WTC11 (cell line): ENCODE data around the gene ZC3H12C. TPM values are rescaled to one million over a fixed set of nuclear protein-coding genes. Genes with fewer than 3 reads are reported as not detected.

Source experiments
- ATAC-seq: fragments of 200-7000 bp; cut with Tn5 transposase; 2 replicates; pipeline ENCODE4 v1.10.0; 2021; ENCODE audit warnings: mild to moderate bottlenecking, moderate library complexity
- CTCF ChIA-PET: fragments of 300-600 bp; sonication (Branson Sonifier 250); formaldehyde crosslinking; loops from one replicate; lab custom pipeline; 2021; ENCODE audit warnings: antibody characterized with exemption; lab: Charles Lee
- POLR2A ChIA-PET: fragments of 350-600 bp; sonication (Branson Sonifier 250); formaldehyde crosslinking; loops from one replicate; lab custom pipeline; 2021; ENCODE audit warnings: antibody characterized with exemption; lab: Charles Lee
- DNase-seq: peaks from one replicate; pipeline ENCODE4 v3.0.0; 2021; ENCODE audit warnings: low spot score
- H3K27ac Mint-ChIP-seq: 2 replicates; pipeline ENCODE4 v1.8.0; 2021; ENCODE audit warnings: mixed read lengths
- H3K27me3 Mint-ChIP-seq: 2 replicates; pipeline ENCODE4 v1.8.0; 2021; ENCODE audit warnings: low read depth, mild to moderate bottlenecking, moderate library complexity, mixed read lengths
- H3K36me3 Mint-ChIP-seq: 2 replicates; pipeline ENCODE4 v1.8.0; 2021; ENCODE audit warnings: mixed read lengths
- H3K4me1 Mint-ChIP-seq: 2 replicates; pipeline ENCODE4 v1.8.0; 2022; ENCODE audit warnings: mixed read lengths
- H3K4me3 Mint-ChIP-seq: 2 replicates; pipeline ENCODE4 v1.8.0; 2021; ENCODE audit warnings: mild to moderate bottlenecking, moderate library complexity, mixed read lengths
- H3K9me3 Mint-ChIP-seq: 2 replicates; pipeline ENCODE4 v1.8.0; 2021; ENCODE audit warnings: mixed read lengths
- AFF4 ChIP-seq: sonication (generic); formaldehyde crosslinking; IDR thresholded peaks from 2 replicates; pipeline ENCODE4 v1.8.1; 2023; ENCODE audit warnings: mild to moderate bottlenecking, missing genetic modification reagents, borderline replicate concordance
- CREB1 ChIP-seq: sonication (generic); formaldehyde crosslinking; IDR thresholded peaks from 2 replicates; pipeline ENCODE4 v1.8.0; 2023; ENCODE audit warnings: mild to moderate bottlenecking, missing genetic modification reagents
- FOXJ3 ChIP-seq: sonication (generic); formaldehyde crosslinking; IDR thresholded peaks from 2 replicates; pipeline ENCODE4 v1.9.0; 2021; ENCODE audit warnings: missing genetic modification reagents, mild to moderate bottlenecking, borderline replicate concordance
- FOXP4 ChIP-seq: sonication (generic); formaldehyde crosslinking; IDR thresholded peaks from 2 replicates; pipeline ENCODE4 v1.8.0; 2022; ENCODE audit warnings: mild to moderate bottlenecking, missing genetic modification reagents
- GABPB1 ChIP-seq: sonication (generic); formaldehyde crosslinking; IDR thresholded peaks from 2 replicates; pipeline ENCODE4 v1.8.1; 2023; ENCODE audit warnings: mild to moderate bottlenecking, missing genetic modification reagents
- GTF2I ChIP-seq: fragments of 250-450 bp; sonication (Bioruptor Pico); conservative IDR thresholded peaks from 2 replicates; pipeline ENCODE4 v1.4.0; 2021; ENCODE audit warnings: mild to moderate bottlenecking
- IRF2 ChIP-seq: sonication (generic); formaldehyde crosslinking; IDR thresholded peaks from 2 replicates; pipeline ENCODE4 v1.8.0; 2022; ENCODE audit warnings: low read depth, missing genetic modification reagents, borderline replicate concordance
- JUN ChIP-seq: sonication (generic); formaldehyde crosslinking; IDR thresholded peaks from 2 replicates; pipeline ENCODE4 v1.8.0; 2023; ENCODE audit warnings: mild to moderate bottlenecking, missing genetic modification reagents
- MXD4 ChIP-seq: fragments of 250-450 bp; sonication (Bioruptor Pico); IDR thresholded peaks from 2 replicates; pipeline ENCODE4 v1.8.0; 2021; ENCODE audit warnings: mild to moderate bottlenecking, moderate library complexity, borderline replicate concordance
- NFYB ChIP-seq: sonication (generic); formaldehyde crosslinking; conservative IDR thresholded peaks from 2 replicates; pipeline ENCODE4 v1.8.0; 2022; ENCODE audit warnings: low read depth, missing genetic modification reagents
- SOX15 ChIP-seq: fragments of 250-450 bp; sonication (Bioruptor Pico); IDR thresholded peaks from 2 replicates; pipeline ENCODE4 v1.9.0; 2021; ENCODE audit warnings: mild to moderate bottlenecking
- TEAD1 ChIP-seq: sonication (generic); formaldehyde crosslinking; IDR thresholded peaks from 2 replicates; pipeline ENCODE4 v1.8.0; 2022; ENCODE audit warnings: mild to moderate bottlenecking, missing genetic modification reagents
- TEAD4 ChIP-seq: sonication (generic); formaldehyde crosslinking; IDR thresholded peaks from 2 replicates; pipeline ENCODE4 v1.8.0; 2022; ENCODE audit warnings: mild to moderate bottlenecking, missing genetic modification reagents
- TP53 ChIP-seq: sonication (generic); formaldehyde crosslinking; IDR thresholded peaks from 2 replicates; pipeline ENCODE4 v1.8.1; 2023; ENCODE audit warnings: mild to moderate bottlenecking, missing genetic modification reagents
- ZNF138 ChIP-seq: sonication (generic); formaldehyde crosslinking; conservative IDR thresholded peaks from 2 replicates; pipeline ENCODE4 v1.8.1; 2022; ENCODE audit warnings: mild to moderate bottlenecking, moderate library complexity, missing genetic modification reagents
- ZNF416 ChIP-seq: fragments of 250-450 bp; sonication (Bioruptor Pico); IDR thresholded peaks from 2 replicates; pipeline ENCODE4 v1.9.0; 2021; ENCODE audit warnings: mild to moderate bottlenecking, inconsistent platforms
- ZNF671 ChIP-seq: fragments of 250-450 bp; sonication (Bioruptor Pico); IDR thresholded peaks from 2 replicates; pipeline ENCODE4 v1.8.0; 2021; ENCODE audit warnings: mild to moderate bottlenecking
- total RNA-seq: library from RNA; stranded (reverse); gene quantifications from 3 replicates; pipeline ENCODE4 v1.2.3, GENCODE V29; 2021
- TF ChIP-seq, protein P1 (sequence below): sonication (generic); formaldehyde crosslinking; IDR thresholded peaks from 2 replicates; pipeline ENCODE4 v1.8.0; 2022; ENCODE audit warnings: missing genetic modification reagents
- TF ChIP-seq, protein P2 (sequence below): fragments of 250-450 bp; sonication (Bioruptor Pico); IDR thresholded peaks from 2 replicates; pipeline ENCODE4 v1.9.0; 2021; ENCODE audit warnings: mild to moderate bottlenecking, borderline replicate concordance
- TF ChIP-seq, protein P3 (sequence below): sonication (generic); formaldehyde crosslinking; IDR thresholded peaks from 2 replicates; pipeline ENCODE4 v1.8.1; 2023; ENCODE audit warnings: mild to moderate bottlenecking, missing genetic modification reagents, moderate library complexity

Gene ZC3H12C
- total RNA-seq, 1 experiment from 2014 or later, result 2.4 TPM

DNA sequence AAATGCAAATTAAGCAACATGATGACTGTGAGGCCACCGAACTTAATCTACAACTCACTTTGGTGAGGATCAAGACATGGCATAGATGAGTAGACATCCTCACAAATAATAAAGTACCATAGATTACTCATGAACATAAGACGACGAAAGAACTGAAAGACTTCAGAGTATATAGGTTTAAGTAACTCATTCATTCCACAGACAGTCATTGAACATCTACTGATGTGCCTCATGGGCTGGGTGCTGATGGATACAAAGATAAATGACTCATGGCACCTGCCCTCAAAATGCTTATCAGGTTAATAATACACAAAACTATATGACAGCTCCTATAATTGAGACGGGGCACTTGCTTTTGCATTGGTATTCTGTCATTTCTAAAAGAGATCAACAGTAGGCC, 63.3 kb downstream of the ZC3H12C start:
- TF ChIP-seq CREB1 (CRISPR knock-in tag) (no peak), TEAD4 (no peak), GABPB1 (CRISPR knock-in tag) (no peak), SOX15 (CRISPR knock-in tag) (no peak), IRF2 (CRISPR knock-in tag) (no peak), ZNF671 (CRISPR knock-in tag) (no peak), ZNF138 (CRISPR knock-in tag) (no peak), ZNF416 (CRISPR knock-in tag) (no peak), AFF4 (CRISPR knock-in tag) (no peak), TEAD1 (CRISPR knock-in tag) (no peak)
- TF ChIP-seq, protein P1, sequence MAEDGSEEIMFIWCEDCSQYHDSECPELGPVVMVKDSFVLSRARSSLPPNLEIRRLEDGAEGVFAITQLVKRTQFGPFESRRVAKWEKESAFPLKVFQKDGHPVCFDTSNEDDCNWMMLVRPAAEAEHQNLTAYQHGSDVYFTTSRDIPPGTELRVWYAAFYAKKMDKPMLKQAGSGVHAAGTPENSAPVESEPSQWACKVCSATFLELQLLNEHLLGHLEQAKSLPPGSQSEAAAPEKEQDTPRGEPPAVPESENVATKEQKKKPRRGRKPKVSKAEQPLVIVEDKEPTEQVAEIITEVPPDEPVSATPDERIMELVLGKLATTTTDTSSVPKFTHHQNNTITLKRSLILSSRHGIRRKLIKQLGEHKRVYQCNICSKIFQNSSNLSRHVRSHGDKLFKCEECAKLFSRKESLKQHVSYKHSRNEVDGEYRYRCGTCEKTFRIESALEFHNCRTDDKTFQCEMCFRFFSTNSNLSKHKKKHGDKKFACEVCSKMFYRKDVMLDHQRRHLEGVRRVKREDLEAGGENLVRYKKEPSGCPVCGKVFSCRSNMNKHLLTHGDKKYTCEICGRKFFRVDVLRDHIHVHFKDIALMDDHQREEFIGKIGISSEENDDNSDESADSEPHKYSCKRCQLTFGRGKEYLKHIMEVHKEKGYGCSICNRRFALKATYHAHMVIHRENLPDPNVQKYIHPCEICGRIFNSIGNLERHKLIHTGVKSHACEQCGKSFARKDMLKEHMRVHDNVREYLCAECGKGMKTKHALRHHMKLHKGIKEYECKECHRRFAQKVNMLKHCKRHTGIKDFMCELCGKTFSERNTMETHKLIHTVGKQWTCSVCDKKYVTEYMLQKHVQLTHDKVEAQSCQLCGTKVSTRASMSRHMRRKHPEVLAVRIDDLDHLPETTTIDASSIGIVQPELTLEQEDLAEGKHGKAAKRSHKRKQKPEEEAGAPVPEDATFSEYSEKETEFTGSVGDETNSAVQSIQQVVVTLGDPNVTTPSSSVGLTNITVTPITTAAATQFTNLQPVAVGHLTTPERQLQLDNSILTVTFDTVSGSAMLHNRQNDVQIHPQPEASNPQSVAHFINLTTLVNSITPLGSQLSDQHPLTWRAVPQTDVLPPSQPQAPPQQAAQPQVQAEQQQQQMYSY, result no peak
- TF ChIP-seq, protein P2, sequence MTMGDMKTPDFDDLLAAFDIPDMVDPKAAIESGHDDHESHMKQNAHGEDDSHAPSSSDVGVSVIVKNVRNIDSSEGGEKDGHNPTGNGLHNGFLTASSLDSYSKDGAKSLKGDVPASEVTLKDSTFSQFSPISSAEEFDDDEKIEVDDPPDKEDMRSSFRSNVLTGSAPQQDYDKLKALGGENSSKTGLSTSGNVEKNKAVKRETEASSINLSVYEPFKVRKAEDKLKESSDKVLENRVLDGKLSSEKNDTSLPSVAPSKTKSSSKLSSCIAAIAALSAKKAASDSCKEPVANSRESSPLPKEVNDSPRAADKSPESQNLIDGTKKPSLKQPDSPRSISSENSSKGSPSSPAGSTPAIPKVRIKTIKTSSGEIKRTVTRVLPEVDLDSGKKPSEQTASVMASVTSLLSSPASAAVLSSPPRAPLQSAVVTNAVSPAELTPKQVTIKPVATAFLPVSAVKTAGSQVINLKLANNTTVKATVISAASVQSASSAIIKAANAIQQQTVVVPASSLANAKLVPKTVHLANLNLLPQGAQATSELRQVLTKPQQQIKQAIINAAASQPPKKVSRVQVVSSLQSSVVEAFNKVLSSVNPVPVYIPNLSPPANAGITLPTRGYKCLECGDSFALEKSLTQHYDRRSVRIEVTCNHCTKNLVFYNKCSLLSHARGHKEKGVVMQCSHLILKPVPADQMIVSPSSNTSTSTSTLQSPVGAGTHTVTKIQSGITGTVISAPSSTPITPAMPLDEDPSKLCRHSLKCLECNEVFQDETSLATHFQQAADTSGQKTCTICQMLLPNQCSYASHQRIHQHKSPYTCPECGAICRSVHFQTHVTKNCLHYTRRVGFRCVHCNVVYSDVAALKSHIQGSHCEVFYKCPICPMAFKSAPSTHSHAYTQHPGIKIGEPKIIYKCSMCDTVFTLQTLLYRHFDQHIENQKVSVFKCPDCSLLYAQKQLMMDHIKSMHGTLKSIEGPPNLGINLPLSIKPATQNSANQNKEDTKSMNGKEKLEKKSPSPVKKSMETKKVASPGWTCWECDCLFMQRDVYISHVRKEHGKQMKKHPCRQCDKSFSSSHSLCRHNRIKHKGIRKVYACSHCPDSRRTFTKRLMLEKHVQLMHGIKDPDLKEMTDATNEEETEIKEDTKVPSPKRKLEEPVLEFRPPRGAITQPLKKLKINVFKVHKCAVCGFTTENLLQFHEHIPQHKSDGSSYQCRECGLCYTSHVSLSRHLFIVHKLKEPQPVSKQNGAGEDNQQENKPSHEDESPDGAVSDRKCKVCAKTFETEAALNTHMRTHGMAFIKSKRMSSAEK (CRISPR knock-in tag), result no peak
- TF ChIP-seq, all 79 proteins: peak for 0
- ATAC-seq, result no peak
- no peaks in the 10 kb centered on the region for H3K9me3 Mint-ChIP-seq
- no peak overlapping the region for H3K4me3 Mint-ChIP-seq
- H3K27ac Mint-ChIP-seq, result no peak overlapping the region
- no peaks in the 10 kb centered on the region for H3K27me3 Mint-ChIP-seq
- CTCF ChIA-PET, result interaction anchor here (1.6 kb wide), 1 partner anchor 10 kb away, joined by 3 read pairs; no protein-coding TSS in a partner anchor
- H3K36me3 Mint-ChIP-seq, result no peaks in the 10 kb centered on the region; the same call in 1 of the 2 replicates
- POLR2A ChIA-PET, result interaction anchor here (0.7 kb wide), 1 partner anchor 215 kb away, joined by 4 read pairs; no protein-coding TSS in a partner anchor
- no peak for DNase-seq
- H3K4me1 Mint-ChIP-seq, result peaks cover 3% of the 10 kb centered on the region

DNA sequence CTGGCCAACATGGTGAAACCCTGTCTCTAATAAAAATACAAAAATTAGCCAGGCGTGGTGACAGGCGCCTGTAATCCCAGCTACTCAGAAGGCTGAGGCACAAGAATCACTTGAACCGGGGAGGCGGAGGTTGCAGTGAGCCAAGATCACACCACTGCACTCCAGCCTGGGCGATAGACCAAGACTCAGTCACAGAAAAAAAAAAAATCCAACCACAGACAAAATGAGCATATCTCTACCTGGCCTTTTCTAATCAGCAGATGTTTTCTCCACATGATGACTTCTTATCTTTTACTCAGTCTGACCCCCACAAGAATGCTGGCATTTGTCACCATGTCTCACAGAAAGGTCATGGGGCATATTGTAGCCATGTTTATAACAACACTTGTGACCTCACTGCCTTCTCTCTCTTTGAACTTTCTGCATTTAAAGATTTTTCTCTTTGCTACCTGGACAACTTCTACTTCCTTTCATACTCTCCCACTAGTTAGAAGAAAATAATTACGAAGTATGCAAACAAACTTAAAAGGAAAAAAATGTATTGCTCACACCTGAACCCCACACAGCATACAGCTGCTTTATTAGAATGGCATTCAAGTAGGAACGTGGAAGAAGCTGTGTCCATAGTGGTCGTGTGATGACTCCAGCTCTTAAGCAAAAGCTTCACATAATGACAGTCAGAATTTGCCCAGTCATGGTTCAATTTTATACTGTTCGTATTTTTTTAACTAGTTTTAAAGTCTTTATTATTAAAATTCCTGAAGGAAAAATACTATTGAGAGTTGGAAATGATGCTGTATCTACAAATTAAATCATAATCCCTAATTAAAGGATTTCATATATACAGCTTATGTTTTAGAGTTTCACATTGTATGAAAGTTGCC, 65.4 kb downstream of the ZC3H12C start:
- ATAC-seq (no peak), DNase-seq (no peak)
- H3K36me3 Mint-ChIP-seq, result no peaks in the 10 kb centered on the region; the same call in 1 of the 2 replicates
- no peaks in the 10 kb centered on the region for H3K27me3 Mint-ChIP-seq
- CTCF ChIA-PET, result no interaction called here
- POLR2A ChIA-PET, result no interaction called here
- peaks cover 3% of the 10 kb centered on the region for H3K4me1 Mint-ChIP-seq
- no peaks in the 10 kb centered on the region for H3K9me3 Mint-ChIP-seq
- H3K4me3 Mint-ChIP-seq, result no peak overlapping the region
- H3K27ac Mint-ChIP-seq, result no peak overlapping the region
- no peak for TF ChIP-seq ZNF138 (CRISPR knock-in tag)
- no peak for TF ChIP-seq MXD4 (CRISPR knock-in tag)
- no peak for TF ChIP-seq NFYB
- no peak for TF ChIP-seq FOXP4 (CRISPR knock-in tag)
- TF ChIP-seq TP53 (CRISPR knock-in tag), result no peak
- TF ChIP-seq FOXJ3, result no peak
- TF ChIP-seq, protein P3, sequence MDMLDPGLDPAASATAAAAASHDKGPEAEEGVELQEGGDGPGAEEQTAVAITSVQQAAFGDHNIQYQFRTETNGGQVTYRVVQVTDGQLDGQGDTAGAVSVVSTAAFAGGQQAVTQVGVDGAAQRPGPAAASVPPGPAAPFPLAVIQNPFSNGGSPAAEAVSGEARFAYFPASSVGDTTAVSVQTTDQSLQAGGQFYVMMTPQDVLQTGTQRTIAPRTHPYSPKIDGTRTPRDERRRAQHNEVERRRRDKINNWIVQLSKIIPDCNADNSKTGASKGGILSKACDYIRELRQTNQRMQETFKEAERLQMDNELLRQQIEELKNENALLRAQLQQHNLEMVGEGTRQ, result no peak
- no peak for TF ChIP-seq GTF2I
- TF ChIP-seq SOX15 (CRISPR knock-in tag), result no peak
- TF ChIP-seq JUN (CRISPR knock-in tag), result no peak
